ENCODE results near the gene HDAC4. TPM values are rescaled to one million over a fixed set of nuclear protein-coding genes. Genes with fewer than 3 reads are reported as not detected.

The HDAC4 gene
- total RNA-seq, 4 donors from 2014 or later, result 68.0 to 123 (median 86.5) TPM

- WGBS, 2 donors, result 82 to 91% methylated on average over 10 of the region's 10 CpGs
Observed at GRCh38 chr2:239135531-239135930, 265.3 kb downstream of the HDAC4 start.

GRCh38 chr2:239133945-239134570 lies 266.8 kb downstream of the HDAC4 start:
- Histone ChIP-seq H3K4me3 (no peak overlapping the region), H3K9me3 (no peaks in the 10 kb centered on the region), H3K27ac (peak overlapping the region in 1 of 4 donors; percentile 22), H3K4me1 (peaks cover 0 to 53% (median 5%) of the 10 kb centered on the region in 4 donors), H3K27me3 (no peaks in the 10 kb centered on the region), H3K36me3 (peaks cover 2 to 94% (median 7%) of the 10 kb centered on the region in 3 donors)
- TF ChIP-seq EP300 (IDR thresholded peaks at IDR 0.05) (no peak), POLR2A (IDR thresholded peaks at IDR 0.05) (no peak), CTCF (IDR thresholded peaks at IDR 0.05) (no peak)
- WGBS, 2 donors, result 92% methylated on average over 28 of the region's 28 CpGs
- no peak for DNase-seq (ENCODE audit: low spot score in 2 of 2)

More at GRCh38 chr2:239135531-239135930, 265.3 kb downstream of the HDAC4 start:
- H3K9me3 ChIP-seq, result no peaks in the 10 kb centered on the region
- peak overlapping the region in 2 of 4 donors; percentile 39 to 86 for H3K27ac ChIP-seq
- no peak for TF ChIP-seq CTCF (IDR thresholded peaks at IDR 0.05)
- no peaks in the 10 kb centered on the region for H3K27me3 ChIP-seq
- H3K4me1 ChIP-seq, result peaks cover 0 to 49% (median 3%) of the 10 kb centered on the region in 4 donors
- H3K36me3 ChIP-seq, result peaks cover 2 to 86% (median 7%) of the 10 kb centered on the region in 3 donors
- H3K4me3 ChIP-seq, result no peak overlapping the region
- no peak for DNase-seq (ENCODE audit: low spot score in 2 of 2)

GRCh38 chr2:239132786-239133185 lies 268.0 kb downstream of the HDAC4 start:
- 81 to 96% methylated on average over 12 of the region's 12 CpGs for WGBS, 2 donors
- Histone ChIP-seq H3K4me3 (no peak overlapping the region), H3K27ac (peak overlapping the region in 3 of 4 donors; percentile 41 to 91 (median 78)), H3K4me1 (peaks cover 0 to 50% (median 7%) of the 10 kb centered on the region in 4 donors), H3K36me3 (peaks cover 2 to 92% (median 7%) of the 10 kb centered on the region in 3 donors), H3K27me3 (no peaks in the 10 kb centered on the region), H3K9me3 (no peaks in the 10 kb centered on the region)
- TF ChIP-seq CTCF (IDR thresholded peaks at IDR 0.05) (no peak), POLR2A (IDR thresholded peaks at IDR 0.05) (no peak), EP300 (IDR thresholded peaks at IDR 0.05) (no peak)
- DNase-seq (ENCODE audit: low spot score in 2 of 2), result no peak

GRCh38 chr2:239132156-239132709 lies 268.6 kb downstream of the HDAC4 start:
- peaks cover 2 to 88% (median 7%) of the 10 kb centered on the region in 3 donors for H3K36me3 ChIP-seq
- no peaks in the 10 kb centered on the region for H3K27me3 ChIP-seq
- peaks cover 0 to 46% (median 9%) of the 10 kb centered on the region in 4 donors for H3K4me1 ChIP-seq
- WGBS, 2 donors, result 81 to 84% methylated on average over 17 of the region's 17 CpGs
- TF ChIP-seq EP300 (IDR thresholded peaks at IDR 0.05) (no peak), POLR2A (IDR thresholded peaks at IDR 0.05) (no peak), CTCF (IDR thresholded peaks at IDR 0.05) (no peak)
- peak overlapping the region; percentile 64 to 91 (median 82) for H3K27ac ChIP-seq
- no peaks in the 10 kb centered on the region for H3K9me3 ChIP-seq
- no peak overlapping the region for H3K4me3 ChIP-seq
- DNase-seq (ENCODE audit: low spot score in 2 of 2), result no peak

GRCh38 chr2:239131521-239131920 lies 269.3 kb downstream of the HDAC4 start:
- 48 to 59% methylated on average over 8 to 10 of the region's 10 CpGs for WGBS, 2 donors
- no peaks in the 10 kb centered on the region for H3K27me3 ChIP-seq
- peaks cover 2 to 88% (median 7%) of the 10 kb centered on the region in 3 donors for H3K36me3 ChIP-seq
- no peaks in the 10 kb centered on the region for H3K9me3 ChIP-seq
- peak overlapping the region; percentile 64 to 91 (median 82) for H3K27ac ChIP-seq
- peaks cover 0 to 44% (median 9%) of the 10 kb centered on the region in 4 donors for H3K4me1 ChIP-seq
- H3K4me3 ChIP-seq, result no peak overlapping the region
- TF ChIP-seq CTCF (IDR thresholded peaks at IDR 0.05) (no peak), EP300 (IDR thresholded peaks at IDR 0.05) (peak; percentile 70 to 83), POLR2A (IDR thresholded peaks at IDR 0.05) (peak in 1 of 2 donors; percentile 50)
- no peak for DNase-seq (ENCODE audit: low spot score in 2 of 2)

Measured in tibial nerve (tissue), 4 donors.